ENCODE measurements around the gene CASK.
"Not testable (repeated sequence)": the region's sequence is repeated elsewhere in the genome, so short reads cannot be mapped to it uniquely, and the experiment has no call there.

The CASK gene

GRCh38 chrX:41608244-41608643 is 315.1 kb downstream of the CASK start:
- no peak for DNase-seq

- no peak for DNase-seq
Measured at GRCh38 chrX:41607264-41607832, 316.0 kb downstream of the CASK start.

DNA sequence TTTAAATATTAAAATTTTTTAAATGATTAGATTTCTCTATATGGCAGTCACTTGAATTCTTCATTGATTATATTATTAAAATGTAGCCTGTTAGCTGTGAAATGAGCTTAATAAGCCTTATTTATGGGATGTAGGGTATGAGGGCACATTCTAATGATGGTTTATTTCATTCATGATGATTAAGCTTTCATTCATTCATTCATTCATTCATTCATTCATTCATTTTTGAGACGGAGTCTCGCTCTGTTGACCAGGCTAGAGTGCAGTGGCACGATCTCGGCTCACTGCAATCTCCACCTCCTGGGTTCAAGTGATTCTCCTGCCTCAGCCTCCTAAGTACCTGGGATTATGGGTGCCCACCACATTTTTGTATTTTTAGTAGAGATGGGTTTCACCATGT is 317.3 kb downstream of the CASK start:
- not testable (repeated sequence) for DNase-seq

GRCh38 chrX:41604766-41605543 is 318.4 kb downstream of the CASK start:
- no peak for DNase-seq

DNA sequence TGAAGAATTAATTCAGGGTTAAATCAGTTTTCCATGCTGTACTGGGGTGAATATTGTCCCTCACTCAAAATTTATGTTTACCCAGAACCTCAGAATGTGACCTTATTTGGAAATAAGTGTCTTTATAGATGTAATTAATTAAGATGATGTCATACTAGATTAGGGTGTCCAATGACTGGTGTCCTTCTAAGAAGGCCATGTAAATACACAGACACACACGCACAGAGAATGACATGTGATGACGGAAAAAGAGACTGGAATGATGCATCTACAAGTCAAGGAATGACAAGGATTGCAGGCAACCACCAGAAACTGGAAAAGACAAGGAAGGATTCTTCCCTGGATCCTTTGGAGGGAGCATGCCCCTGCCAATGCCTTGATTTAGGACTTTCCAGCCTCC is 319.2 kb downstream of the CASK start:
- DNase-seq: no peak

GRCh38 chrX:41603596-41603995 is 319.8 kb downstream of the CASK start:
- no peak for DNase-seq

DNA sequence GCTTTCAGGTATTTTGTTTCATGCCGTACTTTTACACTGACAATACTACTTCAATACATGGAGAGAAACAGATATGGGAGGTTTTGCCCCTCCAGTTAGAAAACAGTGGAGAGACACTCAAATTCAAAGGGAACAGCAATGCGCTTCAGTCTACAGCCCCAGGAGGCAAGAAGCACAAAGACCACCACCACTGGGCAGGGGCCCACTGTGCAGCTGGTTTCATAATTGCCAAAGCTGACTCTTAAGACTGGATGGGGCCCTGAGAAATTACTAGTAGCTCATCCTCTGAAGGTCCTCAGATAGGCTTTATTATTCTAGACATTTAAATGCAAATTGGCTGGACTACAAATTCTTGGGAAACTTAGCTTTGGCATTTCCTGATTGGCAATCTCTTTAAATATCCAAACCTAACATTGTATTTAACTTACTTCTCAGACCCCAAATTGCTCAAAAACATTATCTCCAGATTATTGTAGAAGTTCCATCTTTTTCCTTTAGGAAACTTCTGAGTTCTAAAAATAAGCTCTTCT is 320.5 kb downstream of the CASK start:
- no peak for DNase-seq

GRCh38 chrX:41600291-41600690 is 323.1 kb downstream of the CASK start:
- DNase-seq: no peak

DNA sequence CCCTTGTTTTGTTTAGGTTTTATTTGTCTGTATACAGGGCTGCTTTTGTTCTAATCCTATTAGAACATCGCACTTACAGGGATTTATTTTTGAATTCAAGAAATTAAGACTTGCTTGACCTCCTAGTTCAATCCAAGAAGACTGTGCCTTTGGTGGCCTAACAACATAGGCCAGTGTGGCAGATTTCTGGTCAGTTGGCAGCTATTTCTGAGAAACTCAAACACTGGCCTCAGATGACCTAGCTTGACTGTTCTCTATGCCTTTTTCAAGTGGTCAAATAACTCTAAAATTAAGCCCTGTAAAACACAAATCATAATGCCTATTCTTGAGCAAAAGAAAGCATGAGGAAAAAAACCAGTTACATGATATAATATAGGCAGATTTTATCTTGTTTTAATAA is 323.8 kb downstream of the CASK start:
- no peak for DNase-seq

- no peak for DNase-seq
Measured at GRCh38 chrX:41596596-41596995, 326.8 kb downstream of the CASK start.

DNA sequence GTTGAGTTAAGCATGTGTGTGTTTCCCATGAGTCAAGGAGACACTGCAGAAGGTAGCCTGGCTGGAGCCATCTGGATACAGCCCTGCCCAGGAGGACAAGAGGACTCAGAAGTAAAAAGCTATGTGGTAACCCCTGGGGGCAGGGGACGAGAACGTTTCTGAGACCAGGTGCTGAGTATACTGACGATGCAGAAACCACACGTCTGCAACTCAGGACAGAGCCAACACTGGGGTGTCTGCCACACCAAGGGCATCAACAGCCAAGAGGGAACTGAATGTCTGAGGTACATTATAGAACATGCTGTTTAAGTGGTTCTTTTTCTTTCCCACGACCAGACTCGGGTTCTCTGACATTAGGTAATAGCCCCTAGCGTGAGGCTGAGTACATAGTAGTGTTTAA is 328.7 kb downstream of the CASK start:
- DNase-seq: no peak

- no peak for DNase-seq
Measured at GRCh38 chrX:41591906-41592305, 331.4 kb downstream of the CASK start.

GRCh38 chrX:41590641-41591040 is 332.7 kb downstream of the CASK start:
- DNase-seq: no peak

GRCh38 chrX:41589634-41590270 is 333.6 kb downstream of the CASK start:
- no peak for DNase-seq

DNA sequence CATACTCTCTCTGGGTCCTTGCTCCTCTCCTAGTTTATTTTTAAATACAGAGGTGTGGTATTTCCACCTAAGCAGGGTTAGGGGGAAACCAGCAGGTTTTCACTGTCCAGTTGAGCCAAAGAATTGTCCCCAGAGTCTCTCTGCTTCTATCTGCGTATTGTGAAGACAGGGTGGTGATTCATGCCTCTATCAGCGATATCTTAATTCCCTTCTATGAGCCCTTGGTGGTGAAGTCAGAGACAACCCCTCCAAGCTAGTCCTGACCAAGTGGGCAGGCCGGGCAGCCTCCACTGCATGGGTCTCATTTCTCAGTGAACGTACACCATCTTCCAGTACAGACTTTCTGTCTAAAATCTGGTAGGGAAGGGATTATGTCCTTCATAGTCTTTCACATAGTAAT is 335.1 kb downstream of the CASK start:
- DNase-seq: no peak

DNA sequence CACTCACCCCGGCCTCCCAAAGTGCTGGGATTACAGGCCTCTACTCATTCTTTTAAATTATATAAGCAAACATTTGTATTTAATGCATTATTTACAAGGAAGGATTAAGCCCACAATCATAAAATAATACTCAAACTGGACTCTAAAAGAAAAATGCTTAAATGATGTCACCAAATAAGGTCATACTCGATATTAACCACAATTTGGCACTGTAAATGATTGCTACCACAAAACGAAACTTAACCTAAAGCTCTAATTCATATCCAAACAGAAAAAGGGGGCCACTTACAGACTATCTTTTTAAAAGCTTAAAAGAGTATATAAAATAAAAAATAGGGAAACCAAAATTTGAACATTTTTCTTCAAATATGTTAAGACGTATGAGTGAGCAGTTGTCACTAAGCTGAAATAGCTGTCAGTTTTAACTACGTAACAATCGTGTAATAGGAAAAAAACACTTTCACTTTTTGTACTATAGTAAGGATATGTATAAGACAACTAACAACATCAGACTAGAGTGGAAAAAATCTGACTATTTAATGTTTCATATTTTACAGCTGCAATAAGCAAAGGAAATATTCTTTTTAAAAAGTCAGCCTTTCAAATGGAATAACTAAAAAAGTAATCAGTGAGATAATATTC is 342.8 kb downstream of the CASK start:
- DNase-seq: no peak

DNA sequence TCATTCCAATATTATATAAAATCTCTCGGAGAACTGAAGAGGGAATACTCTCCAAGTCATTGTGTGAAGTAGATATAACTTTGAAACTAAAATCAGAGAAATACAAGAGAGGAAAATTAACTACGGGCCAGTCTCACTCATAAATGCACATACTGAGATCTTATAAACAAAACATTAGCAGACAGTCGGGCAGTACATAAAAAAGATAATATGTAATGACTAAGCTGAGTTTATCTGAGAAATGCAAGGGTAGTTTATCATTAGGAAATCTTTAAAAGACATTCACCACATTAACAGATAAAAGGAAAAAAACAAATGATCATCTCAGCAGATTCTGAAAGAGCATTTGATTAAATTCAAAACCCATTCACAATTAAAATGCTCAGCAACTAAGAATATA is 359.5 kb downstream of the CASK start:
- no peak for DNase-seq

- no peak for DNase-seq
Measured at GRCh38 chrX:41561045-41561444, 362.3 kb downstream of the CASK start.

- no peak for DNase-seq
Measured at GRCh38 chrX:41559235-41560052, 363.9 kb downstream of the CASK start.

GRCh38 chrX:41558531-41558930 is 364.8 kb downstream of the CASK start:
- no peak for DNase-seq

DNA sequence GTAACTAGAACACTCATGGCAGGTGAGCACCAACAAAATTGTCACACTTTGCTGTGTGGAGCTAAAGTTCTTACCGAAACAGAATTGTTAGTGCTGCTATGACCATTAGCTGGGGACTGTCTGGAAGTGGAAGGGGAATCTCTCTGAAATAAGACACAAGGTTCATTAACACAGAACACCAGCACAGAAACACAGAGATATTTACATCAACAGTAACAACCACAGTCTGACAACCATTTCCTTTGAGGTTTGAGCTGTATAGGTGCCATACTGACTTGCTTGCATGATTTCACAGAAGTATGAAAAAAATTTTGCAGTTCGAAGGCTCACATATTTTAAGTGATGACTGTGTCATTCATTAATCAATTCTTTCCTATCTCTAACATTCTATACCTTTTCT is 366.4 kb downstream of the CASK start:
- no peak for DNase-seq

GRCh38 chrX:41553688-41554087 is 369.7 kb downstream of the CASK start:
- no peak for DNase-seq

DNA sequence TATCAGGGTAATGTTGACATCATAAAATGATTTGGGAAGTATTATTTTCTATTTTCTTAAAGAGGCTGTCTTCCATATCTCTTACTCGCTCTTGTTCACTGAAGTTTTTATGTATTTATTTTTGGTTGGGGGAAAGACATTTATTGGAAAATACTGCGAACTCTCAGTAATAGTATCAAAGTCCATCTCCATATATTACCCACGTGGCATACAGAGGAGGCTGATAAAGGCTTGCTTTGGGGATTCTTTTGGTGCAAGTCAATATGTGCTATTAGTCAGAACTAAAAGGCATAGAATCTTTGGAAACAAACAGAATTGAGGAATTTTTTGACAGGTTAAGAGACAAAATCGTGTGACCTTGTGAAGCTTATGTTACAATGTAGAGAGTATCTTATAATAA is 374.9 kb downstream of the CASK start:
- DNase-seq: no peak

All from NCI-H345 (cell line).